Left renal pelvis (tissue), 4 donors: ENCODE data around the gene HELZ. TPM values are rescaled to one million over a fixed set of nuclear protein-coding genes. Genes with fewer than 3 reads are reported as not detected.
"Not testable (repeated sequence)": the region's sequence is repeated elsewhere in the genome, so short reads cannot be mapped to it uniquely, and the experiment has no call there.

Source experiments
- DNase-seq, 4 donors: peaks; one replicate each; pipeline ENCODE4 v3.0.0-alpha.2; 2013; ENCODE audit warnings: low read depth in 4 of 4, low spot score in 3 of 4
- polyA plus RNA-seq, 4 donors: library from polyadenylated mRNA; unstranded; fragments of 120-200 nt; gene quantifications; one replicate each; pipeline ENCODE4 v1.2.1, GENCODE V29; 2013; ENCODE audit not compliant: insufficient read length in 4 of 4

HELZ gene
- polyA plus RNA-seq: 10 to 100 TPM; 23.8 to 34.7 (median 31.0) TPM

DNA sequence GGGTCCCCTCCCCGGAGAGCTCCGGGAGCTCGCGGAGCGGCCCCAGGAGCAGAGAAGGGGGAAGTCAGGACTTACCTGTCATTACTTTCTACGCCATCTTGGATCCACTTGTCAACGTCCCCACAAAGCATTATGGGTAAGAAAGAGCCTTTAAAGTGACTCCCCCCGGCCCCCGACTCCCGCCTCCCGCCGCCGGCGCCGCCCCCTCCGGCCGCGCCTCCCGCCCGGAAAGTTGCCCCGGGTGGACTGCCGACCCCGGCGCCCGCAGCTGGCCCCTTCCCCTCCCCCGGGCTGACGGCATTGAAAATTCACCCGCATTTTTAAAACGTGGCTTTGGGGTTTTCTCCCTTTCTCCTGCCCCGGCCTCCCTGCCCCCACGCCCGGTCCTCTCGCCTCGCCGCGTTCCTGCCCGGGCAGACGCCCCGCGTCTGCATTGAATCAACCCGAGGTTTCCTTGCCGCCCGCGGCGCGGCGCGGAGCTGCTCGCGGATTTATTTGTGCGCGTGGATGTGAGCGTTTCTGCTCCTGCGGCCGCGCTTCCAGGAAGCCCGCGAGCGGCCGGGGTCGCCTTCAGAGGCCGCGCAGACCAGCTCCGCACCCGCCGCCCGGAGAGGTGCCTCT lies at the start of gene HELZ:
TSS of gene HELZ (minus strand) at position 124 of the 621 bp plus-strand sequence. CDS start 26,392 bp downstream, outside the sequence.
- DNase-seq: peak in 3 of 4 donors; percentile 72 to 77 (median 75)

DNA sequence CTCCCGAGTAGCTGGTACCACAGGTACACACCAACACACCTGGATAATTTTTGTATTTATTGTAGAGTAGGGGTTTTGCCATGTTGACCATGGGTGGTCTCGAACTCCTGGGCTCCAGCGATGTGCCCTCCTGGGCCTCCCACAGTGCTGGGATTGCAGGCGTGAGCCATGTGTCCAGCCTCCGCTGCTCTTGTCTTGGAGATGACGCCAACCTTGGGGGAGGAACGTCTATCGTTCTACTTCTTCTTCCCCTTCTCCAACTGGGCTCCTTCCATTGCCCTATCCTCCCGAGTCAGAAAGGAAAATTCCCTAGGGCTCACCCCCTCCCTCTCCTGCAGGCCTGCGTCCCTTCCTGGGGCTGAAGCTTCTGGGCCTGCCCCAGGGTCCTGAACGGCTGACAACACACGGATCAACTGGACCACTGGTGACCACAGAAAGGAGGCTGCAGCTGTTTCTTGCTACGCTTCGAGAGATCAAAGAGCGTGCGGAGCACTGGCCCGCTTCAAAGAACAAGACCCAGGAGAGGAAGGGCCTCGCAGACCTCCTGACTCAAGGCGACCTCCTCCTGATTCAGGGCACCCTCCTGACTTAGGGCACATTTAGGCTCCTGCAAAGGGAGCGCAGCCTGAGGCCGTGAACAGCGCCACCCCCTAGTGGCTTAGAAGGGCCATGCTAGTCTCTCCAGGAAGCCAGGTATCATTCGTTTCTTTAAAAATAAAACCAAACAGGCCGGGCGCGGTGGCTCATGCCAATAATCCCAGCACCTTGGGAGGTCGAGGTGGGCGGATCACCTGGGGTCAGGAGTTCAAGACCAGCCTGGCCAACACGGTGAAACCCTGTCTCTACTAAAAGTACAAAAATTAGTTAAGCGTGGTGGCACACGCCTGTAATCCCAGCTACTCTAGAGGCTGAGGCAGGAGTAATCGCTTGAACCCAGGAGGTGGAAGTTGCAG lies 48.5 kb upstream of the HELZ start:
- peak in 1 of 4 donors; percentile 12 for DNase-seq

GRCh38 chr17:67290711-67291291 lies 45.8 kb upstream of the HELZ start:
- no peak for DNase-seq

- no peak for DNase-seq
Measured at GRCh38 chr17:67290244-67290643, 45.2 kb upstream of the HELZ start.

DNA sequence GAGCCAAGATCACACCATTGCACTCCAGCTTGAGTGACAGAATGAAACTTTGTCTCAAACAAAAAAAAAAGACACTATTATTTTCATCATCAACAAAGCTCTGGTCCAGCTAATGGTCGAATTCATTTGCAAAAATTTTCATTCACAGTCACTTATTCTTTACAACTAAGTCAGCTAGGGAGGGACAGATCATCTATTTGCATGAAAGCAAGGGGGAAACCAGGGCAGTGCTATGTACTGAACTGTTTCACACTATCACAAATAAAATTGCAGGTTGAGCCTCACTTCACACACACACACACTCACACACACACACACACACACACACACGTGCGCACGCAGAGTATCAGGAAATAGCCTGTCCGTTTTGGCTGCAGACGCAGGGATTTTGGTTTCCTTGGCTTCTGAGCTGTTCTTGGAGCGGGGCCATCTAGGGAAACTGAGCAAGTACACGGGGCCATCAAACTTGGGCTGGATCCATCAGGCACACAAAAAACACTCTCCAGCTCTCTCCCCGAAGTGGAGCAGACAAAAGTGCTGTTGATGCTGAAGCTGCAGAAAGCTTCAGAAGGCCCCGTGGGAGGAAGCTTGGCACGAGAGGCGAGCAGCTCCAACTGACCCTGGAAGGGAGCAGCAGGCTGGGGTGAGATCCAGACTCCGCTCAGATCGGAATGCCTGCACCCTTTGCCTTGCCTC lies 44.3 kb upstream of the HELZ start:
- DNase-seq: peak in 2 of 4 donors; percentile 32 to 38

DNA sequence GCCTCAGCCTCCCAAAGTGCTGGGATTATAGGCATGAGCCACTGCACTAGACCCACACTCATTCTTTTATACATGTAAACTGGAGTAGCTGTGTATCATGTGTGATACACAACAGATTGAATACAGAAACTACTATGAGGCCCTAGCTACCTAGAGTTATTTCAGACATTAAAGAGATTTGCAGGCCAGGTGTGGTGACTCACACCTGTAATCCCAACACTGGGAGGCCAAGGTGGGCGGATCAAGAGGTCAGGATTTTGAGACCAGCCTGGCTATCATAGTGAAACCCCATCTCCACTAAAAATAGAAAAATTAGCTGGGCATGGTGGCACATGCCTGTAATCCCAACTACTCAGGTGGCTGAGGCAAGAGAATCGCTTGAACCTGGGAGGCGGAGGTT lies 41.8 kb upstream of the HELZ start:
- not testable (repeated sequence) for DNase-seq

DNA sequence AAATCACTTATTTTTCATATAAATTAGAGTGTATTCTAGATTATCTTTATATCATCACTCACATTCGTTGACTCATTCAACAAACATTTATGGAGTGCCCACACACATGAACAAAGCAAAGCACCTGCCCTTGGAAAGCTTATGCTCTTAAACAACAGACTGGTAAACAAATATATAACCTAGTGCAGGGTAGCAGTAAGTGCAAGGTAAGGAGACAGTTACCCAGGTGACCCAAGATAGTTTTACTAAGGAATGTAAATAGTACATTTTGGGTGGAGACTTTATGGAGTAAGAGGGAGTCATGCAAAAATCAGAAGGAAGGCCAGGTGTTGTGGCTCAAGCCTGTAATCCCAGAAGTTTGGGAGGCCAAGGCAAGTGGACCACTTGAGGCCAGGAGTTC lies 40.4 kb upstream of the HELZ start:
- no peak for DNase-seq

GRCh38 chr17:67283731-67284516 lies 38.9 kb upstream of the HELZ start:
- no peak for DNase-seq

DNA sequence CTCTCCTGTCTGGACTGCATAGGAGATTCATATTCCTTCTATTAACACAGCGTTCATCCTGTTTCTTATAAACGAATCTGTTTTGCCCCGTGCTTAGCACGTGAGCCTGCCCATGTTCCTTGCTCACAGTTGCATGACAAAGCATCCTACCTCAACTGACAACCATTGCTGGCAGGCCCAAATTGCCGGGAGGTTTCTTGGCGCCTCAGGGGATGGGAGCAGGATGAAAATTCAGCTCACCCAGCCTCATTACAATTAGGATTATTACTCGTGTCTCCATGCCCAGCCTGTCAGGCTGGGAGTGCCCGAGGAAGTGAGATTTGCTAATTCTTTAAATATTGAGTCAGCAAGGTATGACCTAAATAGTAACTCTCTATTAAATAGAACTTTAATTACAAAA lies 36.7 kb upstream of the HELZ start:
- no peak for DNase-seq

GRCh38 chr17:67281053-67281452 lies 36.1 kb upstream of the HELZ start:
- no peak for DNase-seq

DNA sequence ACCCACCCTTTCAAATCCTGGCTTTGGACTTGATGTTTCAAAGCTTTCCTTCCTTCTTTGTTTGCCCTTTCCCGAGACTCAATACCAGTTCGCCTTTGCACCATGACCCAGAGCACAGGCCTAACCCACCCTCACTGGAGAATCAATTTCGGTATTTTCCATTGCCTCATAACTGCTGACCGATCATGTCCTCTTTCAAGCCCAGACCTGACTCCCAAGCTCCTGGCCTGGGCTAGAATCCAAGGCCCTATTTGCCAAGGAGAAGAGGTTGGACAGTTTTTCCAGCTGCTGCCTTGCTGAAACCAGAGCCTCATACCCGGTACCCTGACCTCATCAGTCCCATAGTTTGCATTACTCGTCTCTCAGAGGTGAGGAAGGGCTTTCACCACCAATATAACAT lies 35.3 kb upstream of the HELZ start:
- no peak for DNase-seq

GRCh38 chr17:67279115-67279514 lies 34.1 kb upstream of the HELZ start:
- no peak for DNase-seq

- DNase-seq: no peak
Measured at GRCh38 chr17:67278363-67278762, 33.4 kb upstream of the HELZ start.

GRCh38 chr17:67276075-67276474 lies 31.1 kb upstream of the HELZ start:
- no peak for DNase-seq

- DNase-seq: no peak
Measured at GRCh38 chr17:67274466-67274865, 29.5 kb upstream of the HELZ start.

DNA sequence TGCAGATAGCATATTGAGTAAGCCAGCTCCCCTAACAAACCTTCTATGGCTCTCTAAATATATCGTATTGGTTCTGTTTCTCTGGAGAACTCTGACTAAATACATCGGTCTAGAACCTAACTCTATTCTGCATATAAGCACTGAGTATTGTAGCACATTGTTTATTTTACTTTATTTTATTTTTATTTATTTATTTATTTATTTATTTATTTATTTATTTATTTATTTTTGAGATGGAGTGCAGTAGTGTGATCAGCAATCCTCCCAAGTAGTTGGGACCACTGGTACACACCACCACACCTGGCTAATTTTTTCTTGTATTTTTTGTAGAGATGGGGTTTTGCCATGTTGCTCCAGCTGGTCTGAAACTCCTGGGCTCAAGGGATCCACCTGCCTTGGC lies 28.9 kb upstream of the HELZ start:
- DNase-seq: no peak

DNA sequence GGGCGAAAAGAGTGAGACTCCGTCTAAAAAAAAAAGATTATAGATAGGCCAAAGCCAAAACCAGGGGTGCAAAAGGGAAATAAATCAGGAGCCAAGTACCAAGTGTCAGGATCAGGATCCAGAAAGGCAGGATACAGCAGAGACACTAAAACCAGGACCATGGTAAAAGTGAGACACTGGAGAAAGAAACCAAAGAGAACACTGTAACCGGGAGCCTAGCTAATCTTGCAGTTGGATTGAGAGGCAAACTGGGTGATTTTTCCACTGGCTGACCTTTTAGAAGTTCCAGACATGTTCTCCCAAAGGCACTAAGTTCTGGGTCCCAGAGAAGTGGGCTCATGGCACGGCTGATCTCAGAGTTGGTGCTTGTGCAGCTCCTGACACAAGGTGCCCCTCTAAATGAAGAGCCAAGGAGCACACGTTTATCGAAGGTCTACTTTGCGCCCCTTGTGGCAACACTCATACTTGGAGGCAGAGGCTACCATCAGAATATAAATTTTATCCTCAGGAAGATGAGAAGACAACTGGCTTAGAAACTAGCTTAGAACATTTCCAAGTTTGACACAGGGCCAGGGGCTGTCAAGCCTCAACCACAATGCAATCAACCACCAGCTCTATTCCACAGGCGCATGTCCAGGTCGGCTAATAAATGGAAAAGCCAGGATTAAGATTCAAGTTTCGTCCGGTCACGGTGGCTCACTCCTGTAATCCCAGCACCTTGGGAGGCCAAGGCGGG lies 27.5 kb upstream of the HELZ start:
- no peak for DNase-seq

GRCh38 chr17:67271187-67271586 lies 26.2 kb upstream of the HELZ start:
- DNase-seq: not testable (repeated sequence)

GRCh38 chr17:67270416-67270815 lies 25.4 kb upstream of the HELZ start:
- DNase-seq: no peak
